ENCODE results near the gene ATP13A1. TPM values are rescaled to one million over a fixed set of nuclear protein-coding genes. Genes with fewer than 3 reads are reported as not detected.
"Not testable (repeated sequence)": the region's sequence is repeated elsewhere in the genome, so short reads cannot be mapped to it uniquely, and the experiment has no call there.

The ATP13A1 gene
- 27.9 and 29.9 TPM in 2 replicates for total RNA-seq (2014; rRNA removed; shearing (Covaris generic))
- polyA plus RNA-seq (2014; cell fraction: nucleus; rRNA removed), result 94.9 and 119 TPM in 2 replicates

GRCh38 chr19:19663256-19664120, at the start of gene ATP13A1:
TSS of gene ATP13A1 (minus strand) at chr19:19663676. CDS start at chr19:19663666, 10 bp downstream.
- peak; percentile 93 for DNase-seq (ENCODE audit: extremely low read depth, low read depth)

GRCh38 chr19:19711934-19712828, 48.7 kb upstream of the ATP13A1 start:
- no peak for DNase-seq (ENCODE audit: extremely low read depth, low read depth)

- DNase-seq (ENCODE audit: extremely low read depth, low read depth), result no peak
These were observed 47.9 kb upstream of the ATP13A1 start for GRCh38 chr19:19711306-19711933.

DNA sequence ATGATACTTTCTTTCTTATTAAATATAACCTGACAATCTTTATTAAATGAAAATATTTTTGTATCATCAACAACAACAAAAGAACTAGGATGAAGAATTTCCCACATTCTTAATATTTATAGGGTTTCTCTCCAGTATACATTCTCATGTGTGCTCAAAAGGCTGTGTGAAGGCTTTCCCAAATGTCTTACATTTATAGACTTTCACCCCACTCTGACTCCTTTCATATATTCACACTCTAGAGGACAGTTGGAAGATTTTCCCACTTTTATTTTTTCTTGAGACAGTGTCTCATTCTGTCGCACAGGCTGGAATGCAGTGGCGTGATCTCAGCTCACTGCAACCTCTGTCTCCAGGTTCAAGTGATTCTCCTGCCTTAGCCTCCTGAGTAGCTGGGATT, 47.0 kb upstream of the ATP13A1 start:
- no peak for DNase-seq (ENCODE audit: extremely low read depth, low read depth)

DNA sequence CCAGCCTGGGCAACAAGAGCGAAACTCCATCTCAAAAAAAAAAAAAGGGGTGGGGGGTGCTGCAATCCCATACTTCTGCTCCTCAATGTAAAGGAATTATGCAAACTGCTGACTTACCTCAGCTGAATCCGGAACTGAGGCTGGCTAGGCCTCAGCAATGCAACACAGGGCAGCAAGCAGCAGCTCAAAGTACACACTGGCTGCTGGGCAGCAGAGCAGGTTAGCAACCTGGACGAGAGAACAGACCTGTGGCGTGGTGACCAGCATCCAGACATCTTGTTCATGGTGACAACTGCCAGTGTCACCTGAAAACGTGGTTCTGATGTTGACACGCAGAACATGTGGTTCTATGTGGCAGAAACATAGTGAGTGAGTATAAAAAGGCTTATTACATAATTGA, 41.4 kb upstream of the ATP13A1 start:
- DNase-seq (ENCODE audit: extremely low read depth, low read depth), result no peak

- not testable (repeated sequence) for DNase-seq (ENCODE audit: extremely low read depth, low read depth)
These were observed 37.0 kb upstream of the ATP13A1 start for GRCh38 chr19:19700493-19700892.

DNA sequence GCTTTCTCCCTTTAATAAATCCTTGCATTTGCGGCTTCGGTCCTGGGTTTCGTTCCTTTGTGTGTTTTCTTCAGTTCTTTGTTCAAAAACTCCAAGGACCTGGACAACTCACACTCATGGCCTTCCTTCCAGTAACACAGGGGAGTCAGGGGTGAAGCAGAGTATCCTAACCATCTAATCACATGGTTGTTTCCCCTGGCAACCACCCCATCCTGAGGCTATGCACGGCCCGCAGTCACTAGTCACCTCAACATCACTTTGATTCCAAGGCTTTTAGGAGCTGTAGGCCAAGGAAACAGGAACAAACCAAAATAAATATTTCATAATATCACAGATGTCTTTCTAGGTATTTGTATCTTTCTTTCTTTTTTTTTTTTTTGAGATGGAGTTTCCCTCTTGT, 34.1 kb upstream of the ATP13A1 start:
- no peak for DNase-seq (ENCODE audit: extremely low read depth, low read depth)

GRCh38 chr19:19696386-19696785, 32.9 kb upstream of the ATP13A1 start:
- DNase-seq (ENCODE audit: extremely low read depth, low read depth), result no peak

DNA sequence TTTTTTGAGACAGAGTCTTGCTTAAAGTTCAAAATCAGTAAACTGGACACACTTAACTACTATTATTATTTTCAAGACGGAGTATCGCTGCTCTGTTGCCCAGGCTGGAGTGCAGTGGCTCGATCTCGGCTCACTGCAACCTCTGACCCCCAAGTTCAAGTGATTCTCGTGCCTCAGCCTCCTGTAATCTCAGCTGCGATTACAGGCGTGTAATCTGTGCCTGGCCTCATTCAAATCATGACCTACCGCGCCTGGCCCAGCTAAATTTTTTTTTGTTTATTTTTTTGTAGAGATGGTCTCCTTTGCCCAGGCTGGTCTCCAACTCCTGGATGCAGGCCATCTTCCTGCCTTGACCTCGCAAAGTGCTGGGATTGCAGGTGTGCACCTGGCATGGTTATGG, 28.2 kb upstream of the ATP13A1 start:
- no peak for DNase-seq (ENCODE audit: extremely low read depth, low read depth)

- not testable (repeated sequence) for DNase-seq (ENCODE audit: extremely low read depth, low read depth)
These were observed 25.5 kb upstream of the ATP13A1 start for GRCh38 chr19:19689023-19689422.

DNA sequence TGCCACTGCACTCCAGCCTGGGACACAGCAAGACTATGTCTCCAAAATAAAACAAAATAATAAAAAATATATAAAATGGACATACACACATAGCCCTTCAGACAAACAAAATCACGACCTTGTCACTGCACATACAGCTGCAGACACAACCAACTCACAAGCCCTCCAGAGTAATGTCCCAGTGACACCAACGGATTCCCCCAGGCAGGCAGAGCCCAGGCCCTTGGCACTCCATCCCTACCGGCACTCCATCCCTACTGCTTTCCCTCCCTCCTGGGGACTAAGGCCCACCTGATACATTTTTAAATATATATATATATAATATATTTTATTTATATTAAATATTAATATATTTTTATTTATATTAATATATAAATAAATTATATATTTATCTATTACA, 23.6 kb upstream of the ATP13A1 start:
- DNase-seq (ENCODE audit: extremely low read depth, low read depth), result no peak

DNA sequence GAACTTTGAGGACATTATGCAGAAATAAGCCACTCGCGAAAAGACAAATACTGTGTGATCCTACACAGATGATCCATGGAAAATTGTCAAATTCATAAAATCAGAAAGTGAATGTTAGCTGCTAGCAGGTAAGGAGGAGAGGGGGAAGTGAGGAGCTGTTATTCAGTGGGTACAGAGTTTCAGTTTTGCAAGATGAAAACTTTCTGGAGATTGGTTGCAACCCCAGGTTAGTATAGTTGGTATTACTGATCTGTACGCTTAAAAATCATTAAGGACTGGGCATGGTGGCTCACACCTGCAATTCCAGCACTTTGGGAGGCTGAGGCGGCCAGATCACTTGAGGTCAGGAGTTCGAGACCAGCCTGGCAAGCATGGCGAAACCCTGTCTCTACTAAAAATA, 23.1 kb upstream of the ATP13A1 start:
- no peak for DNase-seq (ENCODE audit: extremely low read depth, low read depth)

GRCh38 chr19:19686119-19686518, 22.6 kb upstream of the ATP13A1 start:
- not testable (repeated sequence) for DNase-seq (ENCODE audit: extremely low read depth, low read depth)

DNA sequence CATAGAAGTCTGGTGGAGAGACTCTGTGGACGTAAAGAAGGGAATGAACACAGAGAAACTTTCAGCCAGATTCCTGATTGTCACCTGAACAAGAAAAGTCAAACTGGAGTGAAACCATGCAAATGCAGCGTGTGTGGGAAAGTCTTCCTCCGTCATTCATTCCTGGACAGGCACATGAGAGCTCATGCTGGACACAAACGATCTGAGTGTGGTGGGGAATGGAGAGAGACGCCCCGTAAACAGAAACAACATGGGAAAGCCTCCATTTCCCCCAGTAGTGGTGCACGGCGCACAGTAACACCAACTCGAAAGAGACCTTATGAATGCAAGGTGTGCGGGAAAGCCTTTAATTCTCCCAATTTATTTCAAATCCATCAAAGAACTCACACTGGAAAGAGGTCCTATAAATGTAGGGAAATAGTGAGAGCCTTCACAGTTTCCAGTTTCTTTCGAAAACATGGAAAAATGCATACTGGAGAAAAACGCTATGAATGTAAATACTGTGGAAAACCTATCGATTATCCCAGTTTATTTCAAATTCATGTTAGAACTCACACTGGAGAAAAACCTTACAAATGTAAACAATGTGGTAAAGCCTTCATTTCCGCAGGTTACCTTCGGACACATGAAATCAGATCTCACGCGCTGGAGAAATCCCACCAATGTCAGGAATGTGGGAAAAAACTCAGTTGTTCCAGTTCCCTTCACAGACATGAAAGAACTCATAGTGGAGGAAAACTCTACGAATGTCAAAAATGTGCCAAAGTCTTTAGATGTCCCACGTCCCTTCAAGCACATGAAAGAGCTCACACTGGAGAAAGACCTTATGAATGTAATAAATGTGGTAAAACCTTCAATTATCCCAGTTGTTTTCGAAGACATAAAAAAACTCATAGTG, 15.9 kb upstream of the ATP13A1 start:
- DNase-seq (ENCODE audit: extremely low read depth, low read depth), result no peak

- DNase-seq (ENCODE audit: extremely low read depth, low read depth), result no peak
These were observed 14.1 kb upstream of the ATP13A1 start for GRCh38 chr19:19677579-19677978.

- no peak for DNase-seq (ENCODE audit: extremely low read depth, low read depth)
These were observed 10.8 kb upstream of the ATP13A1 start for GRCh38 chr19:19674315-19674714.

DNA sequence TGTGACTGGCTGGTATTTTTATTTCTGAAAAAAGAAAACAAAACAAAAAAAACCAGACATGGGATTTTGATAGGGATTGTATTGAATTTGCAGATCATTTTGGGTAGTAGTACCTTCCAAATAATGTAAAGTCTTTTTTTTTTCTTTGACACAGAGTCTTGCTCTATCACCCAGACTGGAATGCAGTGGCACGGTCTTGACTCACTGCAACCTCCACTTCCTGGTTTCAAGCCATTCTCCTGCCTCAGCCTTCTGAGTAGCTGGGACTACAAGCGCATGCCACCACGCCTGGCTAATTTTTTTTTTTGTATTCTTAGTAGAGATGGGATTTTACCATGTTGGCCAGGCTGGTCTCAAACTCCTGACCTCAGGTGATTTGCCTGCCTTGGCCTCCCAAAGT, 9.3 kb upstream of the ATP13A1 start:
- no peak for DNase-seq (ENCODE audit: extremely low read depth, low read depth)

DNA sequence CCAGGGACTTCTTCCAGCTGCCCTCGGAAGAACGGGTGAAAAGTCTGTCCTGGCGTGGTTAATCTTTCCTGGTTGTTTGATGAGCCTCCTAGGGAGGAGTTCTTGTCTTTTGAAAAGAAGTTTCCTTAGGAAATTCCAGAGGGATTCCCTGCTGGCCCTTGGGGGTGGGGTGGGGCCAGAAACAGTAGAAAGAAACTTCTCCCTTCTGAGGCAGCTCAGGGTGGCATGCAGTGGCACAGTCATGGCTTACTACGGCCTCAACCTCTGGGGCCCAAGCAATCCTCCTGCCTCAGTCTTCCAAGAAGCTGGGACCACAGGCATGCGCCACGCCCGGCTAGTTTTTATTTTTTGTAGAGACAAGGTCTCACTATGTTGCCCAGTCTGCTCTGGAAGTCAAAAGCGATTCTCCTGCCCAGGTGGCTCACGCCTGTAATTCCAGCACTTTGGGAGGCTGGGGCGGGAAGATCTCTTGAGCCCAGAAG, 6.6 kb upstream of the ATP13A1 start:
- DNase-seq (ENCODE audit: extremely low read depth, low read depth), result no peak

GRCh38 chr19:19668230-19669012, 4.9 kb upstream of the ATP13A1 start, which contains the start of gene ZNF101:
TSS of gene ZNF101 (plus strand) at chr19:19668839. CDS start at chr19:19668964, 125 bp downstream.
- DNase-seq (ENCODE audit: extremely low read depth, low read depth), result peak; percentile 78
